A673 (cell line): ENCODE results near the gene GSTA3.
"Not testable (repeated sequence)": the region's sequence is repeated elsewhere in the genome, so short reads cannot be mapped to it uniquely, and the experiment has no call there.

Experiments used
- CTCF ChIP-seq: fragments of 300-800, 200-600 bp; sonication (generic); conservative IDR thresholded peaks from 2 replicates; pipeline ENCODE4 v1.5.1; 2017; ENCODE audit warnings: low read depth, mild to moderate bottlenecking, antibody characterized with exemption, low read length, moderate library complexity, mixed read lengths
- EZH2 ChIP-seq: fragments of 200-600 bp; sonication (generic); IDR thresholded peaks from 2 replicates; pipeline ENCODE4 v1.6.1; 2017; ENCODE audit warnings: borderline replicate concordance, low read depth, mild to moderate bottlenecking, mixed read lengths, antibody characterized with exemption, low read length; ENCODE audit not compliant: poor library complexity, severe bottlenecking

- not testable (repeated sequence) for TF ChIP-seq EZH2, CTCF
Observed at GRCh38 chr6:52856137-52856536, 53.4 kb downstream of the GSTA3 start.
